Body of pancreas (tissue), 4 donors: Measurements from ENCODE around the gene ERV3-1.
"Not testable (repeated sequence)": the region's sequence is repeated elsewhere in the genome, so short reads cannot be mapped to it uniquely, and the experiment has no call there.

Experiments
- POLR2A ChIP-seq, 3 donors: fragments of 450-650 bp; IDR thresholded peaks; one replicate each; pipeline ENCODE4 v1.6.1; 2016; ENCODE audit warnings: antibody characterized with exemption in 3 of 3, mild to moderate bottlenecking in 2 of 3
- TF ChIP-seq, protein P1 (sequence below), 7 experiments: fragments of 450-650 bp in 4 of 7; fragments of 200-600 bp in 3 of 7; sonication (generic) in 3 of 7; IDR thresholded peaks; one replicate each; pipeline ENCODE4 v1.5.1; 2016 to 2019; ENCODE audit warnings: antibody characterized with exemption in 7 of 7

DNA sequence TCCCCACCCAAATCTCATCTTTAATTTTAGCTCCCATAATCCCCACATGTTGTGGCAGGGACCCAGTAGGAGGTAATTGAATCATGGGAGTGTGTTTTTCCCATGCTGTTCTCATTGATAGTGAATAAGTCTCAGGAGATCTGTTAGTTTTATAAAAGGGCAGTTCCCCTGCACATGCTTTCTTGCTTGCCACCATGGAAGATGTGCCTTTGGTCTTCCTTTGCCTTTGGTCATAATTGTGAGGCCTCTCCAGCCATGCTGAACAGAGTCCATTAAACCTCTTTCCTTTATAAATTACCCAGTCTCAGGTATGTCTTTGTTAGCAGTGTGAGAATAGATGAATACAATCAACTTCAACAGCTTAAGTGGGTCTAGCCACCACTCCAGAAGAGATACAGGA lies 18.5 kb upstream of the ERV3-1 start:
- TF ChIP-seq, protein P1, sequence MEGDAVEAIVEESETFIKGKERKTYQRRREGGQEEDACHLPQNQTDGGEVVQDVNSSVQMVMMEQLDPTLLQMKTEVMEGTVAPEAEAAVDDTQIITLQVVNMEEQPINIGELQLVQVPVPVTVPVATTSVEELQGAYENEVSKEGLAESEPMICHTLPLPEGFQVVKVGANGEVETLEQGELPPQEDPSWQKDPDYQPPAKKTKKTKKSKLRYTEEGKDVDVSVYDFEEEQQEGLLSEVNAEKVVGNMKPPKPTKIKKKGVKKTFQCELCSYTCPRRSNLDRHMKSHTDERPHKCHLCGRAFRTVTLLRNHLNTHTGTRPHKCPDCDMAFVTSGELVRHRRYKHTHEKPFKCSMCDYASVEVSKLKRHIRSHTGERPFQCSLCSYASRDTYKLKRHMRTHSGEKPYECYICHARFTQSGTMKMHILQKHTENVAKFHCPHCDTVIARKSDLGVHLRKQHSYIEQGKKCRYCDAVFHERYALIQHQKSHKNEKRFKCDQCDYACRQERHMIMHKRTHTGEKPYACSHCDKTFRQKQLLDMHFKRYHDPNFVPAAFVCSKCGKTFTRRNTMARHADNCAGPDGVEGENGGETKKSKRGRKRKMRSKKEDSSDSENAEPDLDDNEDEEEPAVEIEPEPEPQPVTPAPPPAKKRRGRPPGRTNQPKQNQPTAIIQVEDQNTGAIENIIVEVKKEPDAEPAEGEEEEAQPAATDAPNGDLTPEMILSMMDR (IDR thresholded peaks at IDR 0.05) = not testable (repeated sequence)
- not testable (repeated sequence) for TF ChIP-seq POLR2A (IDR thresholded peaks at IDR 0.05)
